T-helper 1 cell (primary cell): ENCODE results near the gene CETP.
"Not testable (repeated sequence)": the region's sequence is repeated elsewhere in the genome, so short reads cannot be mapped to it uniquely, and the experiment has no call there.

ENCODE experiments used
- DNase-seq, 5 donors: peaks; one replicate each; pipeline ENCODE4 v3.0.0-alpha.2; 2012 to 2020

Gene CETP

GRCh38 chr16:56934599-56935145 is 27.1 kb upstream of the CETP start:
- not testable (repeated sequence) for DNase-seq

GRCh38 chr16:56935201-56935600 is 26.5 kb upstream of the CETP start:
- no peak for DNase-seq

- peak in 1 of 5 donors; percentile 52 for DNase-seq
Observed at GRCh38 chr16:56936491-56936890, 25.3 kb upstream of the CETP start.

- DNase-seq, result no peak
Observed at GRCh38 chr16:56936950-56937349, 24.8 kb upstream of the CETP start.

- DNase-seq, result peak in 1 of 5 donors; percentile 89
Observed at GRCh38 chr16:56938664-56939513, 22.9 kb upstream of the CETP start.

GRCh38 chr16:56939801-56940200 is 21.9 kb upstream of the CETP start:
- no peak for DNase-seq

- no peak for DNase-seq
Observed at GRCh38 chr16:56941092-56941491, 20.7 kb upstream of the CETP start.

GRCh38 chr16:56941856-56942331 is 19.9 kb upstream of the CETP start:
- DNase-seq, result no peak

- no peak for DNase-seq
Observed at GRCh38 chr16:56943761-56944375, 17.9 kb upstream of the CETP start.

- peak in 1 of 5 donors; percentile 76 for DNase-seq
Observed at GRCh38 chr16:56944954-56945839, 16.6 kb upstream of the CETP start.

- no peak for DNase-seq
Observed at GRCh38 chr16:56945847-56946527, 15.8 kb upstream of the CETP start.

GRCh38 chr16:56946767-56947603 is 14.8 kb upstream of the CETP start:
- DNase-seq, result no peak

- no peak for DNase-seq
Observed at GRCh38 chr16:56947604-56947995, 14.2 kb upstream of the CETP start.

- DNase-seq, result no peak
Observed at GRCh38 chr16:56948234-56948633, 13.5 kb upstream of the CETP start.

GRCh38 chr16:56950051-56950450 is 11.7 kb upstream of the CETP start:
- no peak for DNase-seq

- DNase-seq, result no peak
Observed at GRCh38 chr16:56950455-56950854, 11.3 kb upstream of the CETP start.

- peak in 4 of 5 donors; percentile 23 to 63 (median 27) for DNase-seq
Observed at GRCh38 chr16:56950881-56951771, 10.6 kb upstream of the CETP start.

GRCh38 chr16:56953006-56953405 is 8.7 kb upstream of the CETP start:
- no peak for DNase-seq

- no peak for DNase-seq
Observed at GRCh38 chr16:56956076-56956475, 5.7 kb upstream of the CETP start.

- DNase-seq, result no peak
Observed at GRCh38 chr16:56956756-56957155, 5.0 kb upstream of the CETP start.
